ENCODE results near the gene SCN9A. TPM values are rescaled to one million over a fixed set of nuclear protein-coding genes. Genes with fewer than 3 reads are reported as not detected.

The SCN9A gene
- total RNA-seq, 2 experiments from 2014 or later = not detected

DNA sequence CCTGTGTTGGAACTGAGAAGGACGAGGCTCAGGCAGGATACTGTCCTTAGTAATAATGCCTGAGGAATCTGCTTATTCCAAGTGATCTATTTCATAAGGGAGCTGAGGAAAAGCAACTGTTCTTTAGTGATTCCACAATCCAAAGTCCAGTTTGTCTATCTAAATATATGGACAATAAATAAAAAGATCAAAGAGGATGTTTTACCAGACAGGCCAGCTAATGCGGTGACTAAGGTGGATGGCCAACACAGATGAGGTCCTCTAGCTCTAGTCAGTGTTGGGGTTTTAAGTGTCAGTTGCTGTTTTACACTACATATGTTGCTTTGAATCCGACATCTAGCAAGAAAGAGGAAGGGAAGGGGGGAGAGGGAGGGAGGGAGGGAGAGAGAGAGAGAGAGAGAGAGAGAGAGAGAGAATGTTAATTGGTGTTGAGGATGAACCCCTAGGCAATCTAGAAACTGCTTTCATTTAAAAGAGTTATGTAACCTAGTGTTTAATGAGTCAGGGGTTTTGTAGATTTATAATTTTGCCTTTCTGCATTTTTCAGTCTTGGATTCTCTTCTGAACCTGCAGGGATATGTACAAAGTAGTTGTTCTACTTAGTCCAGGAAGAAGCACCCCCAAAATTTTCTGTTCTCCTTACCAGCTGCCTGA is 220.9 kb downstream of the SCN9A start:
- Histone ChIP-seq H3K4me2 (ENCODE audit: low read length) (no peak overlapping the region), H3K27ac (ENCODE audit: low read depth, low read length, poor library complexity, severe bottlenecking) (no peak overlapping the region), H3K36me3 (ENCODE audit: insufficient read depth, low read length) (no peaks in the 10 kb centered on the region), H4K20me1 (ENCODE audit: insufficient read depth, low read length) (no peaks in the 10 kb centered on the region), H3K4me3 (ENCODE audit: low read depth, low read length, poor library complexity, severe bottlenecking) (no peak overlapping the region), H3K9me3 (ENCODE audit: low read length) (no peaks in the 10 kb centered on the region), H3K4me1 (ENCODE audit: insufficient read depth, low read length, poor library complexity, severe bottlenecking) (no peaks in the 10 kb centered on the region), H2AFZ (ENCODE audit: low read length) (no peak overlapping the region), H3K9me2 (ENCODE audit: insufficient read depth, low read length) (no peaks in the 10 kb centered on the region), H3K79me2 (ENCODE audit: insufficient read depth, low read depth, low read length) (no peaks in the 10 kb centered on the region)
- no peak for TF ChIP-seq EZH2phosphoT487 (IDR thresholded peaks at IDR 0.05; ENCODE audit: borderline replicate concordance, low read depth, low read length)
- TF ChIP-seq CTCF (conservative IDR thresholded peaks at IDR 0.05; ENCODE audit: low read length) = no peak
- CTCF ChIA-PET (ENCODE audit: unreplicated experiment) = interaction anchor here (0.7 kb wide), 1 partner anchor 290 kb away, joined by 6 read pairs; no protein-coding TSS in a partner anchor
- POLR2A ChIA-PET = interaction anchor here (0.7 kb wide), 1 partner anchor 299 kb away, joined by 3 read pairs; no protein-coding TSS in a partner anchor
- no peak for DNase-seq (ENCODE audit: low spot score)
- intact Hi-C loops (cut with micrococcal nuclease; ENCODE audit: unreplicated experiment) = no loop called here
- no TSS peak for BruUV-seq (replicated peaks)

- BruUV-seq (replicated peaks) = no TSS peak
- TF ChIP-seq CTCF (conservative IDR thresholded peaks at IDR 0.05; ENCODE audit: low read length) = no peak
- H3K4me2 ChIP-seq (ENCODE audit: low read length) = no peak overlapping the region
- no peaks in the 10 kb centered on the region for H3K9me3 ChIP-seq (ENCODE audit: low read length)
- no peak overlapping the region for H2AFZ ChIP-seq (ENCODE audit: low read length)
- H3K36me3 ChIP-seq (ENCODE audit: insufficient read depth, low read length) = no peaks in the 10 kb centered on the region
- ChIA-PET CTCF (ENCODE audit: unreplicated experiment) (no interaction called here), POLR2A (interaction anchor here (0.7 kb wide), 1 partner anchor 121 kb away, joined by 3 read pairs; no protein-coding TSS in a partner anchor)
- no peaks in the 10 kb centered on the region for H3K79me2 ChIP-seq (ENCODE audit: insufficient read depth, low read depth, low read length)
- DNase-seq (ENCODE audit: low spot score) = no peak
- H3K4me1 ChIP-seq (ENCODE audit: insufficient read depth, low read length, poor library complexity, severe bottlenecking) = no peaks in the 10 kb centered on the region
- H3K9me2 ChIP-seq (ENCODE audit: insufficient read depth, low read length) = no peaks in the 10 kb centered on the region
- H3K4me3 ChIP-seq (ENCODE audit: low read depth, low read length, poor library complexity, severe bottlenecking) = no peak overlapping the region
- intact Hi-C loops (cut with micrococcal nuclease; ENCODE audit: unreplicated experiment) = no loop called here
- no peaks in the 10 kb centered on the region for H4K20me1 ChIP-seq (ENCODE audit: insufficient read depth, low read length)
- H3K27ac ChIP-seq (ENCODE audit: low read depth, low read length, poor library complexity, severe bottlenecking) = no peak overlapping the region
Measured at GRCh38 chr2:166152064-166152463, 223.7 kb downstream of the SCN9A start.

All from OCI-LY7 (cell line).